Stimulated activated CD4-positive, alpha-beta T cell treated with anti-CD3 and anti-CD28 coated beads, Interleukin-1b, Interleukin-23, amount 100 ng/mL, for 1 hour (primary cell): ENCODE data around the gene CLK2.
"Not testable (repeated sequence)": the region's sequence is repeated elsewhere in the genome, so short reads cannot be mapped to it uniquely, and the experiment has no call there.

ENCODE experiments used
- DNase-seq, 2 donors: peaks; one replicate each; pipeline ENCODE4 v3.0.0-alpha.2; 2020; ENCODE audit warnings: low read depth in 2 of 2

Gene CLK2

GRCh38 chr1:155267373-155267772 lies 5.9 kb downstream of the CLK2 start:
- DNase-seq: no peak

DNA sequence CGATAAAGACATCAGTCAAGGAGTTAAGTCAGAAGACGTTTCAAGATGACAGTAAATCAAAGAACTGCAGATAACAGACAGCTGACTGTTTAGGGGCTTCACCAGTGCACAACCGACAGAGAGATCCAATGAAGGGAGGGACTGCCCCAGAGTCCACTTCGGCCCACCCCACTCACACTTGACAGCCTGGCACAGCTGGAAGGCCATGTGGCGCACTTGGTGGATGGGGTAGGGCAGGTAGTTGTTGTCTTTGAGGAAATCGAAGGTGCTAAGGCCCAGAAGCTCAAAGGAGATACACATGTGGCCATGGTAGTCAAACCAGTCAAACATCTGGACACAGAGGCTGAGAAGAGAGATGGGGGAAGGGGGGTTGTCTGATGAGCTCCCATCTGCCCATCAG lies 6.8 kb downstream of the CLK2 start:
- no peak for DNase-seq

DNA sequence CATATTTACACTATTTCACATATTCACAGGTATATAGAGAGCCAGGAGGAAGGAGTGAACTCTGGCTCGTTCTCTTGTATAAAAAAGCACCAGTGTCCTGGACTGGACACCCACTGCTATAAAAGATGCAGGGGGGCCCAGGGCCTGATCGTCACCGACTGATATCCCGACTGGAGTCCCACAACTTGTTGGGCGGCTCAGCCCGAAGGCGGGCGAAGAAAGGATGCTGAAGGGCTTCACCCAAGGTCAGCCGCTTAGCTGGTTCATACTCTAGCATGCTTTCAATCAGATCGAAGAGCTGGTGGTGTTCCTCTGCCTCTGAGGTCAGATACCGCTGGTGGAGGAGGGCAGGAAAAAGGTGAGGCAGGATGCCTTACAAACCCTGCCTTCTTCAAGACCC lies 10.2 kb downstream of the CLK2 start:
- no peak for DNase-seq

- DNase-seq: peak; percentile 63 to 71
Observed at GRCh38 chr1:155261852-155262673, 11.2 kb downstream of the CLK2 start, which contains the start of gene SCAMP3. Gene SCAMP3, minus strand, starts transcription at chr1:155262360. Its CDS starts 209 bp downstream, at chr1:155262151.

- DNase-seq: no peak
Observed at GRCh38 chr1:155261493-155261851, 11.8 kb downstream of the CLK2 start.

GRCh38 chr1:155260276-155260675 lies 13.0 kb downstream of the CLK2 start:
- no peak for DNase-seq

GRCh38 chr1:155256058-155256852 lies 17.0 kb downstream of the CLK2 start:
- no peak for DNase-seq

- peak in 1 of 2 donors; percentile 60 for DNase-seq
Observed at GRCh38 chr1:155255243-155256007, 17.9 kb downstream of the CLK2 start, which contains the start of gene ENTREP3. Gene ENTREP3, minus strand, starts transcription at chr1:155255483. Its CDS starts 606 bp downstream, at chr1:155254877.

DNA sequence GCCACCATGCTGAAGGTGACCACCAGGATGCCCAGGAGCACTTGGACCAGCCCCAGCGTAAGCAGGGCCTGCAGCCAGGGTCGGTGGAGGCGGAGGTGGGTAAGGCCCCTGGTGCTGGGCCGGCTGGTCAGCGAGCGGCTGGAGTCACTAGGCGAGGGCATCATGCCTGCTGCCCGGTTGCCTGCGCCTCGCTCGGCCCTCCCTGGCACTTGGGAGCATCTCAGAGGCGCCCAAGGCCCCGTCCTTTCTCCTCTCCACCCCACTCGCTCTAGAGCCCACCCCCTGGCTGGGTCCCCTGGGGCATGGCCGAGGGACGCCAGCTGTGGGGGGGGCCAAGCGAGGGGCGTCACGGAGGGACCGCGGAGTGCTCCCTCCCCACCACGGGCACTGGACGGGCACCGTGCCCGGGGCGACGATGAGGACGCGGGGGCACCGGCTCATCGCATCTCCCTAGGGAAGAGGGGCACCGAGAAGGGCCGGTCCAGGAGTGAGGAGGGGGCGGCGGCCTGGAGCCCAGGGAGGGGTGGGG lies 18.5 kb downstream of the CLK2 start:
- DNase-seq: no peak

DNA sequence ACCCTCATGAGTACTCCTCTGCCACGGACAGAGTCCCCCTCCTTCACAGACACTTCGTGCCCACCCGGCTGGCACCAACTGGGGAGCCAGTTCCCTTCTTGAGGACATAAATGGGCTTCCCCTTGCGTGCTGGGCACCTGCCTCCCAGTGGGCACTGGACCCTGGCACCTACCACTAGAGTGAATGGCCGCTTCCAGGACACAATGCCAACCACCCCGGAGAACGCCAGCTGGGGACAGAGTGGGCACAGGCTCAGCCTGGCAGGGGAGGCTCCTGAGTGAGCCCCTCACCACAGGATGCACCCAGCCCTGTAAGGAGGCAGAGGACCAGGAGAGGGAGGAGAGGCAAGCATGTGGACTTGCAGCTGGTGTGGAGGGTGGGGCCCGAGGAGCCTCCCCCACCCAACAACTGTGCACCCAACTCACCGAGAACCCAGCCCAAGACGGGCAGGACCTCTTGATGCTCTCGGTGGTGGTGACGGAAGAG lies 19.0 kb downstream of the CLK2 start:
- no peak for DNase-seq

DNA sequence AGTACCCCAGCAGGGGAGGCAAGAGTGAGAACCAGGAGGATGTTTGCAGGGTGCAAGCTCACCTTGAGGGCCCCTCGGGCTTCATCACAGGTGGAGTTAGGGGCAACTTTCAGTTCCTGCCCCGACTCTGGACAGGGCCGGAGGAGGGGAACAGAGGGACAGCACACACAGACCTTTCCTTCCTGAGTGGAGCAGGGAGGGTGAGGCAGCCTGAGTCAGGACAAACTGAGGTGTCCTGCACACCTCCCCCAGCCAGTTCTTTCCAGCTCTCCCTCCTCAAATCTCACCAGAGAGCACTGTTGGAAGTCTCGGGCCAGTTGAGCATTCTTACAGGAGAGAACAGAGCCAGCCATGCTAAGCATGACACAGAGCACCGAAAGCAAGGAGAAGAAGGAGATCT lies 19.5 kb downstream of the CLK2 start:
- no peak for DNase-seq

GRCh38 chr1:155253208-155253607 lies 20.1 kb downstream of the CLK2 start:
- no peak for DNase-seq

GRCh38 chr1:155251566-155251965 lies 21.7 kb downstream of the CLK2 start:
- no peak for DNase-seq

GRCh38 chr1:155250633-155251449 lies 22.5 kb downstream of the CLK2 start:
- peak; percentile 93 to 97 for DNase-seq

GRCh38 chr1:155250246-155250632 lies 23.1 kb downstream of the CLK2 start:
- DNase-seq: no peak

GRCh38 chr1:155247667-155248553 lies 25.4 kb downstream of the CLK2 start:
- no peak for DNase-seq

DNA sequence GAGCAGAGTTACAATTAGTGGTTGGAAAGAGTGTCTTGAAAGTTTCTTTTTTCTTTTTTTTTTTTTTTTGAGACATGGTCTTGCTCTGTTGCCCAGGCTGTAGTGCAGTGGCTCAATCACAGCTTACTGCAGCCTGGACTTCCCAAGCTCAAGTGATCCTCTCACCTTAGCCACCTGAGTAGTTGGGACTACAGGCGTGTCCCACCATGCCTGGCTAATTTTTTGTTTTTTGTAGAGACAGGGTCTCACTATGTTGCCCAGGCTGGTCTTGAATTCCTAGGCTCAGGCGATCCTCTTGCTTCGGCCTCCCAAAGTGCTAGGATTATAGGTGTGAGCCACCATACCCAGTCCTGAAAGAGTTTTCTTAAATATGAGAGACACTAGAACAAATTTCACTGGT lies 26.5 kb downstream of the CLK2 start:
- DNase-seq: not testable (repeated sequence)

GRCh38 chr1:155245163-155245524 lies 28.2 kb downstream of the CLK2 start:
- DNase-seq: no peak

- peak; percentile 66 to 81 for DNase-seq
Observed at GRCh38 chr1:155244368-155245162, 28.7 kb downstream of the CLK2 start.
